Measurements from ENCODE around the gene SOX18.

Gene SOX18

GRCh38 chr20:64086801-64087200, 37.4 kb upstream of the SOX18 start:
- TF ChIP-seq TAF1 (IDR thresholded peaks at IDR 0.05; ENCODE audit: low read depth) = no peak
- no peak for TF ChIP-seq EP300 (IDR thresholded peaks at IDR 0.05; ENCODE audit: borderline replicate concordance)
- no peak for TF ChIP-seq NFIC (IDR thresholded peaks at IDR 0.05)
- TF ChIP-seq TEAD4 (IDR thresholded peaks at IDR 0.05) = no peak

DNA sequence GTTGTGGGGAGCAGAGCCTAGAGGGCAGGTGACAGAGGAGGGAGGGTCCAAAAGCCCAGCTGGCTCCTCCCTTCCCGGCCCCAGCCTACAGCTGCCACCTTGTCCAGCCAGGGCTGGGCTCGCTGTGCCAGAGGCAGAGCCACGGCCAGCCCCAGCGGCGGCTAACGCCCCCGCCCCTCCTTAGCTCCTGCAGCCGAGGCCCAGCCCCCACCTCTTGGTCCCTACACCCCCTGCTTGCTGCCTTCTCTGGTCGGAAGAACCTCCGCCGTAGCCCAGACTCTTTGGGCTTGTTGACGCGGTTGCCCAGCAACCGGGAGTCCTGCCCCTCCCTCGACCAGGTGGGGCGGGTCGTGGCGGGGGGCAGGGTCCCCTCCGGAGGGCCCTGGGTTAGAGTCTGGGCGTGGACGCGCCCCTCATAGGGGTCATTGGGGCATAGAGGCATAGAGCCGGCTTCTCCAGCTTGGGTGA, 35.3 kb upstream of the SOX18 start:
- 0 out of 2 replicates have a peak, but pooled peaks have one; percentile 57 for TF ChIP-seq ZBTB7A (IDR thresholded peaks at IDR 0.05; ENCODE audit: low read depth)
- no peak for TF ChIP-seq EP300 (IDR thresholded peaks at IDR 0.05; ENCODE audit: borderline replicate concordance)
- TF ChIP-seq, protein P1, sequence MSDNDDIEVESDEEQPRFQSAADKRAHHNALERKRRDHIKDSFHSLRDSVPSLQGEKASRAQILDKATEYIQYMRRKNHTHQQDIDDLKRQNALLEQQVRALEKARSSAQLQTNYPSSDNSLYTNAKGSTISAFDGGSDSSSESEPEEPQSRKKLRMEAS (IDR thresholded peaks at IDR 0.05) = peak; percentile 18; the same call in 1 of the 2 replicates

DNA sequence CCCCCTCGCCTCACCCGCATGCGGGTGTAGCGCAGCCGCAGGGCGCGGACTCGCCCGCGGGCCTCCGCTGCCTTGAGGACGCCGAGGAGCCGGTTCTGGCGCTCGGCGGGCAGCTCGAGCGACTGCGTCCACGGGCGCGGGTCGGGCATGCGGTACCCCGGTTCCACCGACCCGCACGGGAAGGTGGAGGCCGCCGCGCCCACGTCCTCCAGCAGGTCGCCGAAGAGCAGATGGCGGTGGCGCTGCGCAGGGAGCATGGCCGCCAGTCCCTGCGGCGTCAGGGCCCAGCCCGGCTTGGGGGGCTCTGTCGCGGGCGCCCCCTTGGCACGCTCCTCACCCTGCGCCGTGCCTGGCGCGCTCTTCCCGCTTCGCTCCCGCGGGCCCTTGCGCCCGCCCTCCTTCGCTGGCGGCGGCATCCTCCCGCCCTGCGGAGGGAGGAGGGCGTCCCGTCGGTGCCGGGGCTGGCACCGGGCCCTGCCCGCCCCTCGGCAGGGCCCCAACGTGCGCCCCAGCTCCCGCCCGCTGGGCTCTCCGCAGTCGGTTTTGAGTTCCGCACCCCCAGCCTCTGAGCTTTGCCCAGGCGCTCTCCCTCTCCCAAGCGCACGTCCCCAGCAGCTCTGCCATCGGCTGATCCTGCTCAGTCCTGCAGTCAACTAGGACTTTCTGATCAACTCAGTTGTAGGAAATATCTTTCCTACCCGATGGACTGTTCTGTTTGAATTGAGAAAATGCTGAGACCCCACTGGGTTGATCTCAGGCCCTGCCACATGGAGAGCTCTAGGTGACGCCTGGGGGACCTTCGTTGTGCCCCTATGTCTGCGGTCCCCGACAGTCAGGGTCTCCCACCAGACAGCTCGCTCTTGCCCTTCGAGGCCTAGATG, 34.6 kb upstream of the SOX18 start, which contains the start of gene LKAAEAR1:
Gene LKAAEAR1 (minus strand): TSS at position 595 of the 881 bp plus-strand sequence. CDS start 179 bp downstream, at position 416.
- no peak for TF ChIP-seq TCF12 (IDR thresholded peaks at IDR 0.05; ENCODE audit: low read depth)
- TF ChIP-seq, protein P2, sequence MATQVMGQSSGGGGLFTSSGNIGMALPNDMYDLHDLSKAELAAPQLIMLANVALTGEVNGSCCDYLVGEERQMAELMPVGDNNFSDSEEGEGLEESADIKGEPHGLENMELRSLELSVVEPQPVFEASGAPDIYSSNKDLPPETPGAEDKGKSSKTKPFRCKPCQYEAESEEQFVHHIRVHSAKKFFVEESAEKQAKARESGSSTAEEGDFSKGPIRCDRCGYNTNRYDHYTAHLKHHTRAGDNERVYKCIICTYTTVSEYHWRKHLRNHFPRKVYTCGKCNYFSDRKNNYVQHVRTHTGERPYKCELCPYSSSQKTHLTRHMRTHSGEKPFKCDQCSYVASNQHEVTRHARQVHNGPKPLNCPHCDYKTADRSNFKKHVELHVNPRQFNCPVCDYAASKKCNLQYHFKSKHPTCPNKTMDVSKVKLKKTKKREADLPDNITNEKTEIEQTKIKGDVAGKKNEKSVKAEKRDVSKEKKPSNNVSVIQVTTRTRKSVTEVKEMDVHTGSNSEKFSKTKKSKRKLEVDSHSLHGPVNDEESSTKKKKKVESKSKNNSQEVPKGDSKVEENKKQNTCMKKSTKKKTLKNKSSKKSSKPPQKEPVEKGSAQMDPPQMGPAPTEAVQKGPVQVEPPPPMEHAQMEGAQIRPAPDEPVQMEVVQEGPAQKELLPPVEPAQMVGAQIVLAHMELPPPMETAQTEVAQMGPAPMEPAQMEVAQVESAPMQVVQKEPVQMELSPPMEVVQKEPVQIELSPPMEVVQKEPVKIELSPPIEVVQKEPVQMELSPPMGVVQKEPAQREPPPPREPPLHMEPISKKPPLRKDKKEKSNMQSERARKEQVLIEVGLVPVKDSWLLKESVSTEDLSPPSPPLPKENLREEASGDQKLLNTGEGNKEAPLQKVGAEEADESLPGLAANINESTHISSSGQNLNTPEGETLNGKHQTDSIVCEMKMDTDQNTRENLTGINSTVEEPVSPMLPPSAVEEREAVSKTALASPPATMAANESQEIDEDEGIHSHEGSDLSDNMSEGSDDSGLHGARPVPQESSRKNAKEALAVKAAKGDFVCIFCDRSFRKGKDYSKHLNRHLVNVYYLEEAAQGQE (IDR thresholded peaks at IDR 0.05; ENCODE audit: low read depth) = no peak
- no peak for TF ChIP-seq NFIC (IDR thresholded peaks at IDR 0.05)

GRCh38 chr20:64083378-64083803, 34.0 kb upstream of the SOX18 start:
- TF ChIP-seq RAD21 (IDR thresholded peaks at IDR 0.05; ENCODE audit: low read depth) = peak; percentile 76
- TF ChIP-seq EP300 (IDR thresholded peaks at IDR 0.05; ENCODE audit: borderline replicate concordance) = no peak
- TF ChIP-seq FOXM1 (IDR thresholded peaks at IDR 0.05; ENCODE audit: borderline replicate concordance, low read depth) = no peak
- peak; percentile 73 for TF ChIP-seq EGR1 (IDR thresholded peaks at IDR 0.05)
- 0 out of 2 replicates have a peak, but pooled peaks have one; percentile 11 for TF ChIP-seq YY1 (IDR thresholded peaks at IDR 0.05; ENCODE audit: low read depth)
- TF ChIP-seq ZBTB7A (IDR thresholded peaks at IDR 0.05; ENCODE audit: low read depth) = no peak
- no peak for TF ChIP-seq CEBPB (IDR thresholded peaks at IDR 0.05)
- peak; percentile 19; the same call in 1 of the 2 replicates for TF ChIP-seq TCF12 (IDR thresholded peaks at IDR 0.05; ENCODE audit: low read depth)
- no peak for TF ChIP-seq TEAD4 (IDR thresholded peaks at IDR 0.05)

- TF ChIP-seq RAD21 (IDR thresholded peaks at IDR 0.05; ENCODE audit: low read depth) (no peak), TCF12 (IDR thresholded peaks at IDR 0.05; ENCODE audit: low read depth) (no peak), USF1 (IDR thresholded peaks at IDR 0.05) (no peak), FOXM1 (IDR thresholded peaks at IDR 0.05; ENCODE audit: borderline replicate concordance, low read depth) (no peak), YY1 (IDR thresholded peaks at IDR 0.05; ENCODE audit: low read depth) (no peak), CREB1 (IDR thresholded peaks at IDR 0.05; ENCODE audit: low read depth) (no peak), EP300 (IDR thresholded peaks at IDR 0.05; ENCODE audit: borderline replicate concordance) (no peak), TAF1 (IDR thresholded peaks at IDR 0.05; ENCODE audit: low read depth) (no peak), TEAD4 (IDR thresholded peaks at IDR 0.05) (no peak), ZBTB7A (IDR thresholded peaks at IDR 0.05; ENCODE audit: low read depth) (no peak), CEBPB (IDR thresholded peaks at IDR 0.05) (no peak)
- TF ChIP-seq, protein P1 (IDR thresholded peaks at IDR 0.05) = no peak
- TF ChIP-seq, protein P2 (IDR thresholded peaks at IDR 0.05; ENCODE audit: low read depth) = no peak
Measured at GRCh38 chr20:64082820-64083377, 33.5 kb upstream of the SOX18 start.

DNA sequence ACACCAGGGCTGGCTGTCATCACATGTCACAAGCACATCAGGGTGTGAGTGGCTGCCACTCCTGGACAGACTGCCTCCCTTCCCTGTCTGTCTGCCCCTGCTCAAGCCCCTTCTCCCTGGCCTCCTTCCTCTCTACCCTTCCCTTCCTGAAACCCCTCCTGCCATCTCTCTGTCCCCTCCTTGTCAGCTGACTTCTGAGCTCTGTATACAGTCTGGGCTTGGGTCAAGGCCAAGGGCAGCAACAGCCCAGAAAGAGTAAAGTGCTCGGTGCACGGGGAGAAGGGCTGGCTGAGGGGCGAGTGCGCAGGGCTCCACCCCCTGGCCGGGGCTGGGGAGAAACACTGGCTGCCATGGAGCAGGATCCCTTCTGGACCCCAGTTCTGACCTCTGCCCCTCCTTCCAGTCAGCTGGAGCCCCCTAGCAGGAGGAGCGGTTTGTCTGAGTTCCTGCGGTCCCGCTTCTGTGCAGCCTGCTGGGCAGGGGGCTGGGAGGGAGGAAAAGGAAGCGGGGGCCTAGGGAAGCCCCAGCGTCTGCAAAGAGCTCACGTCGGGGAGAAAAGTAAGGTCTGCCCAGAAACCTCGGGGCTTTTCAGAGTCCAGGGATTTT, 32.8 kb upstream of the SOX18 start:
- TF ChIP-seq FOXM1 (IDR thresholded peaks at IDR 0.05; ENCODE audit: borderline replicate concordance, low read depth) (no peak), TAF1 (IDR thresholded peaks at IDR 0.05; ENCODE audit: low read depth) (no peak), TCF12 (IDR thresholded peaks at IDR 0.05; ENCODE audit: low read depth) (no peak), ZBTB7A (IDR thresholded peaks at IDR 0.05; ENCODE audit: low read depth) (no peak), RAD21 (IDR thresholded peaks at IDR 0.05; ENCODE audit: low read depth) (no peak), EGR1 (IDR thresholded peaks at IDR 0.05) (no peak), YY1 (IDR thresholded peaks at IDR 0.05; ENCODE audit: low read depth) (no peak), USF1 (IDR thresholded peaks at IDR 0.05) (no peak), CREB1 (IDR thresholded peaks at IDR 0.05; ENCODE audit: low read depth) (no peak), TEAD4 (IDR thresholded peaks at IDR 0.05) (no peak)
- TF ChIP-seq, protein P2 (IDR thresholded peaks at IDR 0.05; ENCODE audit: low read depth) = no peak
- TF ChIP-seq, protein P1 (IDR thresholded peaks at IDR 0.05) = no peak

Measured in Ishikawa (cell line).